Osteoblast (primary cell): ENCODE data around the gene HCN3. TPM values are rescaled to one million over a fixed set of nuclear protein-coding genes. Genes with fewer than 3 reads are reported as not detected.
A peak's percentile ranks its signal among the peaks of the same experiment; 100 is the strongest.

Experiments used
- DNase-seq: peaks from one replicate; pipeline ENCODE4 v3.0.0; 2011; ENCODE audit warnings: low spot score, mixed read lengths; ENCODE audit not compliant: insufficient read length; ENCODE audit errors: missing footprints
- H2AFZ ChIP-seq: 2 replicates; pipeline ENCODE4 v1.6.0; 2011; ENCODE audit warnings: mild to moderate bottlenecking, low read length
- H3K27ac ChIP-seq: 2 replicates; pipeline ENCODE4 v1.5.1; 2011; ENCODE audit warnings: mild to moderate bottlenecking, low read depth, low read length, moderate library complexity
- H3K27me3 ChIP-seq: 2 replicates; pipeline ENCODE4 v1.6.0; 2012; ENCODE audit warnings: mild to moderate bottlenecking, control low read depth, inconsistent platforms, low read length, moderate library complexity; ENCODE audit not compliant: insufficient read depth
- H3K36me3 ChIP-seq: 2 replicates; pipeline ENCODE4 v1.5.1; 2011; ENCODE audit warnings: mild to moderate bottlenecking, low read length, control low read depth, moderate library complexity; ENCODE audit not compliant: insufficient read depth
- H3K4me1 ChIP-seq: 2 replicates; pipeline ENCODE4 v1.5.1; 2011; ENCODE audit warnings: mild to moderate bottlenecking, low read length, control low read depth, moderate library complexity; ENCODE audit not compliant: insufficient read depth
- H3K4me2 ChIP-seq: 2 replicates; pipeline ENCODE4 v1.6.0; 2011; ENCODE audit warnings: mild to moderate bottlenecking, low read length; ENCODE audit not compliant: insufficient read depth
- H3K4me3 ChIP-seq: fragments of 200-600 bp; sonication (generic); 3 replicates; pipeline ENCODE4 v1.5.1; 2012; ENCODE audit warnings: mild to moderate bottlenecking, low read length, inconsistent platforms; ENCODE audit not compliant: insufficient read depth
- H3K79me2 ChIP-seq: 2 replicates; pipeline ENCODE4 v1.6.0; 2012; ENCODE audit warnings: mild to moderate bottlenecking, low read length, control low read depth, inconsistent platforms; ENCODE audit not compliant: insufficient read depth
- H3K9me3 ChIP-seq: 2 replicates; pipeline ENCODE4 v1.5.1; 2011; ENCODE audit warnings: low read depth, low read length, control low read depth
- H4K20me1 ChIP-seq: 2 replicates; pipeline ENCODE4 v1.6.0; 2012; ENCODE audit warnings: mild to moderate bottlenecking, low read length, control low read depth; ENCODE audit not compliant: insufficient read depth
- CTCF ChIP-seq: IDR thresholded peaks from 2 replicates; pipeline ENCODE4 v1.5.1; 2011; ENCODE audit warnings: mild to moderate bottlenecking, low read depth, low read length, moderate library complexity; ENCODE audit errors: extremely low read depth
- total RNA-seq: library from RNA; depleted of rRNA; stranded (reverse); fragments of >200 nt; gene quantifications from 2 replicates; pipeline ENCODE4 v1.2.3, GENCODE V29; 2012

The HCN3 gene
- total RNA-seq, 1 donor, result 2.5 TPM

- Histone ChIP-seq H3K27me3 (peaks cover 21% of the 10 kb centered on the region), H3K36me3 (no peaks in the 10 kb centered on the region), H3K4me1 (peaks cover 3% of the 10 kb centered on the region), H4K20me1 (no peaks in the 10 kb centered on the region), H3K4me3 (no peak overlapping the region), H2AFZ (no peak overlapping the region), H3K79me2 (no peaks in the 10 kb centered on the region), H3K27ac (no peak overlapping the region), H3K4me2 (no peak overlapping the region), H3K9me3 (no peaks in the 10 kb centered on the region)
- DNase-seq, result peak; percentile 8
- no peak for TF ChIP-seq CTCF
Observed at GRCh38 chr1:155300024-155300423, 22.8 kb downstream of the HCN3 start.

- no peak overlapping the region for H3K27ac ChIP-seq
- no peak for TF ChIP-seq CTCF
Observed at GRCh38 chr1:155300553-155301329, 23.5 kb downstream of the HCN3 start.

GRCh38 chr1:155301342-155301841 lies 24.1 kb downstream of the HCN3 start, which contains the start of gene PKLR:
TSS of gene PKLR (minus strand) at chr1:155301438. CDS start at chr1:155301395, 43 bp downstream.
- Histone ChIP-seq H2AFZ (no peak within 1 kb of the TSS), H3K79me2 (no peaks in the 10 kb centered on the region), H3K27me3 (peaks cover 7% of the 10 kb centered on the region), H3K36me3 (no peaks in the 10 kb centered on the region), H3K9me3 (no peaks in the 10 kb centered on the region), H3K27ac (no peak within 1 kb of the TSS), H4K20me1 (no peaks in the 10 kb centered on the region), H3K4me3 (no peak within 1 kb of the TSS), H3K4me1 (peaks cover 16% of the 10 kb centered on the region), H3K4me2 (no peak within 1 kb of the TSS)
- TF ChIP-seq CTCF, result no peak
- peak; percentile 0 for DNase-seq

More at GRCh38 chr1:155300553-155301329, 23.5 kb downstream of the HCN3 start:
- Histone ChIP-seq H3K36me3 (no peaks in the 10 kb centered on the region), H4K20me1 (no peaks in the 10 kb centered on the region), H3K4me3 (no peak overlapping the region), H2AFZ (no peak overlapping the region), H3K9me3 (no peaks in the 10 kb centered on the region), H3K27me3 (peaks cover 14% of the 10 kb centered on the region), H3K4me2 (no peak overlapping the region), H3K79me2 (no peaks in the 10 kb centered on the region), H3K4me1 (peaks cover 10% of the 10 kb centered on the region)
- DNase-seq, result peak; percentile 67

- H3K27me3 ChIP-seq, result no peaks in the 10 kb centered on the region
- H2AFZ ChIP-seq, result no peak overlapping the region
- no peak for TF ChIP-seq CTCF
- peak; percentile 39 for DNase-seq
- no peak overlapping the region for H3K4me3 ChIP-seq
- H3K79me2 ChIP-seq, result peaks cover 10% of the 10 kb centered on the region
- H3K4me1 ChIP-seq, result peaks cover 31% of the 10 kb centered on the region
- no peaks in the 10 kb centered on the region for H3K9me3 ChIP-seq
- H3K27ac ChIP-seq, result no peak overlapping the region
- H4K20me1 ChIP-seq, result no peaks in the 10 kb centered on the region
- H3K4me2 ChIP-seq, result no peak overlapping the region
- H3K36me3 ChIP-seq, result no peaks in the 10 kb centered on the region
Observed at GRCh38 chr1:155304558-155305063, 27.3 kb downstream of the HCN3 start.
